K562 (cell line): ENCODE data around the gene CLUH.

Source experiments
- CEBPB ChIP-seq: fragments of 450-650 bp; IDR thresholded peaks from 2 replicates; pipeline ENCODE4 v1.6.1; 2016; ENCODE audit warnings: missing genetic modification characterization, missing compliant biosample characterization
- HCFC1 ChIP-seq: IDR thresholded peaks from 2 replicates; pipeline ENCODE4 v1.6.1; 2012; ENCODE audit warnings: low read depth, low read length, improper control_type of control experiment
- LEF1 ChIP-seq: fragments of 450-650 bp; IDR thresholded peaks from 2 replicates; pipeline ENCODE4 v1.6.1; 2016; ENCODE audit warnings: mild to moderate bottlenecking
- PTTG1 ChIP-seq: fragments of 450-650 bp; IDR thresholded peaks from 2 replicates; pipeline ENCODE4 v1.6.1; 2016; ENCODE audit warnings: low read depth, mild to moderate bottlenecking, missing genetic modification characterization, missing compliant biosample characterization
- RAD21 ChIP-seq, 2 experiments: fragments of 250-450 bp in 1 of 2; fragments of 450-650 bp in 1 of 2; sonication (Bioruptor Pico) in 1 of 2; formaldehyde crosslinking in 1 of 2; IDR thresholded peaks in 1 of 2; conservative IDR thresholded peaks in 1 of 2; 2 replicates each; pipeline versions ENCODE4 v1.4.0 to v1.8.0; 2020 to 2022; ENCODE audit warnings: mild to moderate bottlenecking in 2 of 2, moderate library complexity in 1 of 2
- RBM22 ChIP-seq: fragments of 200-400 bp; formaldehyde crosslinking; IDR thresholded peaks from 2 replicates; pipeline ENCODE4 v1.6.1; 2018; ENCODE audit warnings: low read length, low read depth; ENCODE audit not compliant: poor library complexity, severe bottlenecking
- SP1 ChIP-seq: sonication (generic); formaldehyde crosslinking; IDR thresholded peaks from 2 replicates; pipeline ENCODE4 v1.8.1; 2022; ENCODE audit warnings: mild to moderate bottlenecking, missing genetic modification reagents
- SRF ChIP-seq, 2 experiments: fragments of 250-450, 450-650 bp in 1 of 2; sonication (Bioruptor Pico) in 1 of 2; sonication (generic) in 1 of 2; formaldehyde crosslinking; IDR thresholded peaks; 2 replicates each; pipeline versions ENCODE4 v1.5.0 to v1.5.1; 2020 to 2022; ENCODE audit warnings: mild to moderate bottlenecking in 1 of 2, missing genetic modification reagents in 1 of 2
- ZNF780A ChIP-seq: fragments of 250-450 bp; sonication (Bioruptor Pico); IDR thresholded peaks from 2 replicates; pipeline ENCODE4 v1.5.0; 2021; ENCODE audit warnings: mild to moderate bottlenecking
- TF ChIP-seq, protein P1 (sequence below): fragments of 450-650 bp; IDR thresholded peaks from 2 replicates; pipeline ENCODE4 v1.6.1; 2016; ENCODE audit warnings: antibody characterized with exemption
- TF ChIP-seq, protein P2 (sequence below), 3 experiments: IDR thresholded peaks in 2 of 3; conservative IDR thresholded peaks in 1 of 3; 2 replicates each; pipeline ENCODE4 v1.5.1; 2011 to 2012; ENCODE audit warnings: low read length in 3 of 3, mild to moderate bottlenecking in 3 of 3, control low read depth in 2 of 3, improper control_type of control experiment in 1 of 3, inconsistent platforms in 1 of 3, low read depth in 1 of 3, mixed read lengths in 1 of 3, moderate library complexity in 1 of 3; ENCODE audit not compliant: insufficient read depth in 2 of 3
- TF ChIP-seq, protein P3 (sequence below), 2 experiments: fragments of 450-650 bp; conservative IDR thresholded peaks; 2 replicates each; pipeline ENCODE4 v1.6.1; 2017; ENCODE audit warnings: mild to moderate bottlenecking in 2 of 2, moderate library complexity in 2 of 2

DNA sequence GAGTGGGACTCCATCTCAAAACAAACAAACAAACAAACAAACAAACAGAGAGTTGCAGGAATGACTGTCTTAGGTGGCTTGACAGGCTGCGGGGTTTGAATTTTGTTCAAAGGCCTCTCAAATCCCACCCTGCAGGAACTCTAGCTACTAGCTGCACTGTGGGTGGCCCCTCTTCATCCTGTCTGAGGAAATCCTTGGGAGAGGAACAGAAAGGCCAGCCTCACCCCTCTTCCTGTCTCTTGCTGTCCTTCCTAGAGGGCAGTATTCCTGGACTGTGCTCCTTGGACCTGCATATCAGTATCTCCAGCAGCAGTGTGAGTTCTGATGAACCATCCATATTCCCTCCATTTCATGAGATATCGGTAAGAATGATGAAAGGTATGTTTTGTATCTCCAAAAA lies 39.9 kb upstream of the CLUH start:
- TF ChIP-seq RBM22 (no peak), SRF (CRISPR knock-in tag; IDR thresholded peaks at IDR 0.05) (no peak), PTTG1 (no peak), CEBPB (tag) (no peak), LEF1 (no peak), SP1 (CRISPR knock-in tag) (no peak), ZNF780A (no peak), RAD21 (CRISPR knock-in tag; conservative IDR thresholded peaks at IDR 0.05 in 1 of 2, IDR thresholded peaks at IDR 0.05 in 1 of 2) (no peak), HCFC1 (no peak)
- TF ChIP-seq, protein P1, sequence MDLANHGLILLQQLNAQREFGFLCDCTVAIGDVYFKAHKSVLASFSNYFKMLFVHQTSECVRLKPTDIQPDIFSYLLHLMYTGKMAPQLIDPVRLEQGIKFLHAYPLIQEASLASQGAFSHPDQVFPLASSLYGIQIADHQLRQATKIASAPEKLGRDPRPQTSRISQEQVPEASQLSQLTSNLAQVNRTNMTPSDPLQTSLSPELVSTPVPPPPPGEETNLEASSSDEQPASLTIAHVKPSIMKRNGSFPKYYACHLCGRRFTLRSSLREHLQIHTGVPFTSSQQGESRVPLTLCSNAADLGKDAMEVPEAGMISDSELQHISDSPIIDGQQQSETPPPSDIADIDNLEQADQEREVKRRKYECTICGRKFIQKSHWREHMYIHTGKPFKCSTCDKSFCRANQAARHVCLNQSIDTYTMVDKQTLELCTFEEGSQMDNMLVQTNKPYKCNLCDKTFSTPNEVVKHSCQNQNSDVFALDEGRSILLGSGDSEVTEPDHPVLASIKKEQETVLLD = no peak
- TF ChIP-seq, protein P2, sequence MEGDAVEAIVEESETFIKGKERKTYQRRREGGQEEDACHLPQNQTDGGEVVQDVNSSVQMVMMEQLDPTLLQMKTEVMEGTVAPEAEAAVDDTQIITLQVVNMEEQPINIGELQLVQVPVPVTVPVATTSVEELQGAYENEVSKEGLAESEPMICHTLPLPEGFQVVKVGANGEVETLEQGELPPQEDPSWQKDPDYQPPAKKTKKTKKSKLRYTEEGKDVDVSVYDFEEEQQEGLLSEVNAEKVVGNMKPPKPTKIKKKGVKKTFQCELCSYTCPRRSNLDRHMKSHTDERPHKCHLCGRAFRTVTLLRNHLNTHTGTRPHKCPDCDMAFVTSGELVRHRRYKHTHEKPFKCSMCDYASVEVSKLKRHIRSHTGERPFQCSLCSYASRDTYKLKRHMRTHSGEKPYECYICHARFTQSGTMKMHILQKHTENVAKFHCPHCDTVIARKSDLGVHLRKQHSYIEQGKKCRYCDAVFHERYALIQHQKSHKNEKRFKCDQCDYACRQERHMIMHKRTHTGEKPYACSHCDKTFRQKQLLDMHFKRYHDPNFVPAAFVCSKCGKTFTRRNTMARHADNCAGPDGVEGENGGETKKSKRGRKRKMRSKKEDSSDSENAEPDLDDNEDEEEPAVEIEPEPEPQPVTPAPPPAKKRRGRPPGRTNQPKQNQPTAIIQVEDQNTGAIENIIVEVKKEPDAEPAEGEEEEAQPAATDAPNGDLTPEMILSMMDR (IDR thresholded peaks at IDR 0.05 in 2 of 3, conservative IDR thresholded peaks at IDR 0.05 in 1 of 3; ENCODE audit: insufficient read depth in 2 of 3, low read depth in 1 of 3, low read length in 3 of 3) = no peak
- TF ChIP-seq, protein P3, sequence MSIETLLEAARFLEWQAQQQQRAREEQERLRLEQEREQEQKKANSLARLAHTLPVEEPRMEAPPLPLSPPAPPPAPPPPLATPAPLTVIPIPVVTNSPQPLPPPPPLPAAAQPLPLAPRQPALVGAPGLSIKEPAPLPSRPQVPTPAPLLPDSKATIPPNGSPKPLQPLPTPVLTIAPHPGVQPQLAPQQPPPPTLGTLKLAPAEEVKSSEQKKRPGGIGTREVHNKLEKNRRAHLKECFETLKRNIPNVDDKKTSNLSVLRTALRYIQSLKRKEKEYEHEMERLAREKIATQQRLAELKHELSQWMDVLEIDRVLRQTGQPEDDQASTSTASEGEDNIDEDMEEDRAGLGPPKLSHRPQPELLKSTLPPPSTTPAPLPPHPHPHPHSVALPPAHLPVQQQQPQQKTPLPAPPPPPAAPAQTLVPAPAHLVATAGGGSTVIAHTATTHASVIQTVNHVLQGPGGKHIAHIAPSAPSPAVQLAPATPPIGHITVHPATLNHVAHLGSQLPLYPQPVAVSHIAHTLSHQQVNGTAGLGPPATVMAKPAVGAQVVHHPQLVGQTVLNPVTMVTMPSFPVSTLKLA (conservative IDR thresholded peaks at IDR 0.05) = no peak
